Lower lobe of right lung (tissue), 2 donors: Measurements from ENCODE around the gene PADI4. TPM values are rescaled to one million over a fixed set of nuclear protein-coding genes. Genes with fewer than 3 reads are reported as not detected.
"Not testable (repeated sequence)": the region's sequence is repeated elsewhere in the genome, so short reads cannot be mapped to it uniquely, and the experiment has no call there.

Source experiments
- ATAC-seq, 2 donors: fragments of 200-7000 bp; cut with Tn5 transposase; one replicate each; pipeline ENCODE4 v1.9.1; 2020 to 2022; ENCODE audit warnings: mild to moderate bottlenecking in 2 of 2, moderate library complexity in 2 of 2
- DNase-seq: peaks from one replicate; pipeline ENCODE4 v3.0.0-alpha.2; 2020
- H3K27ac ChIP-seq: fragments of 200-600 bp; one replicate; pipeline ENCODE4 v1.8.0; 2022
- H3K27me3 ChIP-seq: fragments of 200-600 bp; one replicate; pipeline ENCODE4 v1.8.0; 2022; ENCODE audit warnings: low read depth
- H3K36me3 ChIP-seq: fragments of 200-600 bp; one replicate; pipeline ENCODE4 v1.8.0; 2022; ENCODE audit warnings: mild to moderate bottlenecking
- H3K4me1 ChIP-seq: fragments of 200-600 bp; one replicate; pipeline ENCODE4 v1.8.0; 2022
- H3K4me3 ChIP-seq: fragments of 200-600 bp; one replicate; pipeline ENCODE4 v1.8.0; 2022; ENCODE audit warnings: mild to moderate bottlenecking
- H3K9me3 ChIP-seq: fragments of 200-600 bp; one replicate; pipeline ENCODE4 v1.8.0; 2022
- intact Hi-C: fragments of 100-400 bp; cut with DNase I; formaldehyde crosslinking; loops from one replicate; pipeline ENCODE4 v1.11.0; 2022
- total RNA-seq: library from RNA; stranded (reverse); fragmentation: NEBNext Ultra II Directional; extraction: Animal tissue kit (Norgen Biotek cat#: 25700); gene quantifications from one replicate; pipeline ENCODE4 v1.2.1, GENCODE V29; 2021
- TF ChIP-seq, protein P1 (sequence below): fragments of 200-600 bp; IDR thresholded peaks from one replicate; pipeline ENCODE4 v1.8.0; 2022; ENCODE audit warnings: antibody characterized with exemption, mild to moderate bottlenecking
- donor health status: DM: no; HTN: yes; CAD: no; lungs with severe emphysema.

The PADI4 gene
- total RNA-seq, 1 donor from 2014 or later: 7.2 TPM

GRCh38 chr1:17319561-17320350 is 11.8 kb downstream of the PADI4 start:
- DNase-seq (no peak), ATAC-seq (no peak)
- no peak overlapping the region for H3K4me3 ChIP-seq
- H3K27me3 ChIP-seq: peaks cover 6% of the 10 kb centered on the region
- H3K27ac ChIP-seq: no peak overlapping the region
- TF ChIP-seq, protein P1, sequence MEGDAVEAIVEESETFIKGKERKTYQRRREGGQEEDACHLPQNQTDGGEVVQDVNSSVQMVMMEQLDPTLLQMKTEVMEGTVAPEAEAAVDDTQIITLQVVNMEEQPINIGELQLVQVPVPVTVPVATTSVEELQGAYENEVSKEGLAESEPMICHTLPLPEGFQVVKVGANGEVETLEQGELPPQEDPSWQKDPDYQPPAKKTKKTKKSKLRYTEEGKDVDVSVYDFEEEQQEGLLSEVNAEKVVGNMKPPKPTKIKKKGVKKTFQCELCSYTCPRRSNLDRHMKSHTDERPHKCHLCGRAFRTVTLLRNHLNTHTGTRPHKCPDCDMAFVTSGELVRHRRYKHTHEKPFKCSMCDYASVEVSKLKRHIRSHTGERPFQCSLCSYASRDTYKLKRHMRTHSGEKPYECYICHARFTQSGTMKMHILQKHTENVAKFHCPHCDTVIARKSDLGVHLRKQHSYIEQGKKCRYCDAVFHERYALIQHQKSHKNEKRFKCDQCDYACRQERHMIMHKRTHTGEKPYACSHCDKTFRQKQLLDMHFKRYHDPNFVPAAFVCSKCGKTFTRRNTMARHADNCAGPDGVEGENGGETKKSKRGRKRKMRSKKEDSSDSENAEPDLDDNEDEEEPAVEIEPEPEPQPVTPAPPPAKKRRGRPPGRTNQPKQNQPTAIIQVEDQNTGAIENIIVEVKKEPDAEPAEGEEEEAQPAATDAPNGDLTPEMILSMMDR: no peak
- intact Hi-C loops: no loop called here
- no peaks in the 10 kb centered on the region for H3K36me3 ChIP-seq
- no peaks in the 10 kb centered on the region for H3K9me3 ChIP-seq
- no peaks in the 10 kb centered on the region for H3K4me1 ChIP-seq

DNA sequence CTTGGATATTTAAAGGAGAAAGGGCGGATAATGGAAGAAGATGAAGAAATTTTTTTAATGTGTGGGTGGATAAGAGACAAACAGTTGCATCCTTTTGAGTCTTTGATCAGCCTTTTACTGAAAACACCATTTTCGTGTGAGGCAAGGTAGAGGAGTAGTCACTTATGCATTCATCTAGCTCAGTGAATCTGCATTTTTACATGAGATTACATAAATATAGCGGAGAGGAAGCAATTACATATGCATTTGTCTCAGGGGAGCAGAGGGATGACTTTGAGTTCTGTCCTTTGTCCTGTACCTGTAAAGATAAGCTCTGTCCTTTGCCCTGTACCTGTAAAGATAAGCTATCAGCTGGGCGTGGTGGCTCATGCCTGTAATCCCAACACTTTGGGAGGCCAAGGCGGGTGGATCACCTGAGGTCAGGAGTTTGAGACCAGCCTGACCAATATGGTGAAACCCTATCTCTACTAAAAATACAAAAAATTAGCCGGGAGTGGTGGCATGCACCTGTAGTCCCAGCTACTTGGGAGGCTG is 13.9 kb downstream of the PADI4 start:
- DNase-seq, H3K4me1 ChIP-seq, H3K27ac ChIP-seq, H3K9me3 ChIP-seq, H3K4me3 ChIP-seq, ATAC-seq, H3K36me3 ChIP-seq, H3K27me3 ChIP-seq, intact Hi-C loops: not testable (repeated sequence)

DNA sequence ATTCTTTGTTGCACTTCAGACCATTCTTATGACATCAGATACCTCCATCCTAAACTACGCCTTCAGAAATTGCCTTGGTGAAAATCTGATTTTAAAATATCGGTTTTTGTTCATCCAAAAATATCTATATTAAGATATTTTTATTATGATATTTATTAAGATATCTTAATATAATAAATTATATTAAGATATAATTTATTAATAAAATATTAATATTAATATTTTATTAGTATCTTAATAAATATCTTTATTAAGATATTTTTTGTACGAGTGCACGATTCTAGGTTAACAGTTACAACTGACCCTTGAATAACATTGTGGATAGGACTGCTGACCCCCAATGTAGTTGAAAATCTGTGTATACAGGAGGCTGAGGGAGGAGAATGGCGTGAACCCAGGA is 20.9 kb downstream of the PADI4 start:
- no peaks in the 10 kb centered on the region for H3K4me1 ChIP-seq
- DNase-seq (no peak), ATAC-seq (no peak)
- TF ChIP-seq, protein P1: no peak
- H3K27ac ChIP-seq: no peak overlapping the region
- intact Hi-C loops: no loop called here
- H3K9me3 ChIP-seq: no peaks in the 10 kb centered on the region
- no peak overlapping the region for H3K4me3 ChIP-seq
- H3K36me3 ChIP-seq: no peaks in the 10 kb centered on the region
- H3K27me3 ChIP-seq: peaks cover 13% of the 10 kb centered on the region

- intact Hi-C loops: no loop called here
- H3K36me3 ChIP-seq: no peaks in the 10 kb centered on the region
- TF ChIP-seq, protein P1: no peak
- no peak overlapping the region for H3K4me3 ChIP-seq
- peaks cover 13% of the 10 kb centered on the region for H3K27me3 ChIP-seq
- H3K27ac ChIP-seq: no peak overlapping the region
- no peaks in the 10 kb centered on the region for H3K4me1 ChIP-seq
- no peaks in the 10 kb centered on the region for H3K9me3 ChIP-seq
- DNase-seq: no peak
- no peak for ATAC-seq
Measured at GRCh38 chr1:17329610-17330009, 21.6 kb downstream of the PADI4 start.

- intact Hi-C loops: no loop called here
- Histone ChIP-seq H3K27ac (no peak overlapping the region), H3K27me3 (peaks cover 15% of the 10 kb centered on the region), H3K36me3 (no peaks in the 10 kb centered on the region), H3K4me1 (no peaks in the 10 kb centered on the region), H3K4me3 (no peak overlapping the region), H3K9me3 (no peaks in the 10 kb centered on the region)
- TF ChIP-seq, protein P1: no peak
- DNase-seq: no peak
- no peak for ATAC-seq
Measured at GRCh38 chr1:17330856-17331255, 22.9 kb downstream of the PADI4 start.

- intact Hi-C loops: no loop called here
- no peak overlapping the region for H3K27ac ChIP-seq
- ATAC-seq (no peak), DNase-seq (no peak)
- H3K4me3 ChIP-seq: no peak overlapping the region
- no peaks in the 10 kb centered on the region for H3K4me1 ChIP-seq
- no peaks in the 10 kb centered on the region for H3K36me3 ChIP-seq
- peaks cover 21% of the 10 kb centered on the region for H3K27me3 ChIP-seq
- TF ChIP-seq, protein P1: no peak
- no peaks in the 10 kb centered on the region for H3K9me3 ChIP-seq
Measured at GRCh38 chr1:17333081-17333480, 25.1 kb downstream of the PADI4 start.
